IMR-90 (cell line): ENCODE results near the gene DYNAP. TPM values are rescaled to one million over a fixed set of nuclear protein-coding genes. Genes with fewer than 3 reads are reported as not detected.

ENCODE experiments used
- ATAC-seq: fragments of 200-7000 bp; cut with Tn5 transposase; 2 replicates; pipeline ENCODE4 v1.9.1; 2020; ENCODE audit warnings: low read depth, mild to moderate bottlenecking, moderate library complexity
- BruUV-seq: library from RNA; stranded (reverse); fragments of 400-500 nt; replicated peaks from 2 replicates; lab custom pipeline; 2021; lab: Mats Ljungman, UMichigan
- CTCF ChIA-PET: fragments of 300-600 bp; formaldehyde crosslinking; extraction: SDS; loops from one replicate; lab custom pipeline; 2021; ENCODE audit warnings: antibody characterized with exemption; lab: Yijun Ruan, JAX
- POLR2A ChIA-PET: fragments of 300-600 bp; sonication (Branson Sonifier 250); formaldehyde crosslinking; loops from one replicate; lab custom pipeline; 2022; ENCODE audit warnings: antibody characterized with exemption; ENCODE audit not compliant: unreplicated experiment; lab: Charles Lee
- DNase-seq: peaks from one replicate; pipeline ENCODE4 v3.0.0; 2013
- H2AFZ ChIP-seq: replicated peaks from 2 replicates; pipeline ENCODE3; 2013; ENCODE audit warnings: low read length, mild to moderate bottlenecking; ENCODE audit not compliant: poor library complexity
- H2AK5ac ChIP-seq: 2 replicates; pipeline ENCODE4 v1.6.1; 2013; ENCODE audit warnings: low read depth, low read length, inconsistent platforms
- H2AK9ac ChIP-seq: replicated peaks from 2 replicates; pipeline ENCODE3; 2013; ENCODE audit warnings: mild to moderate bottlenecking, low read depth, low read length, moderate library complexity; ENCODE audit not compliant: poor library complexity
- H2BK120ac ChIP-seq: 2 replicates; pipeline ENCODE4 v1.6.1; 2013; ENCODE audit warnings: low read depth, low read length, inconsistent platforms
- H2BK15ac ChIP-seq: 3 replicates; pipeline ENCODE4 v1.6.1; 2013; ENCODE audit warnings: low read depth, low read length, inconsistent platforms
- H2BK20ac ChIP-seq: 2 replicates; pipeline ENCODE4 v1.6.1; 2013; ENCODE audit warnings: low read depth, mild to moderate bottlenecking, inconsistent platforms, low read length, moderate library complexity
- H2BK5ac ChIP-seq: 2 replicates; pipeline ENCODE4 v1.6.1; 2013; ENCODE audit warnings: mild to moderate bottlenecking, low read depth, low read length, inconsistent platforms; ENCODE audit not compliant: poor library complexity, severe bottlenecking
- H3K14ac ChIP-seq: replicated peaks from 2 replicates; pipeline ENCODE4 v1.6.1; 2013; ENCODE audit warnings: low read depth, low read length, inconsistent platforms
- H3K18ac ChIP-seq: 2 replicates; pipeline ENCODE4 v1.6.1; 2013; ENCODE audit warnings: low read depth, low read length, control low read depth
- H3K23ac ChIP-seq: 2 replicates; pipeline ENCODE4 v1.6.1; 2013; ENCODE audit warnings: low read depth, low read length, inconsistent platforms
- H3K27ac ChIP-seq: 2 replicates; pipeline ENCODE4 v1.5.1; 2013; ENCODE audit warnings: mild to moderate bottlenecking, control low read depth, low read length; ENCODE audit not compliant: insufficient read depth
- H3K27me3 ChIP-seq: 2 replicates; pipeline ENCODE4 v1.6.1; 2013; ENCODE audit warnings: low read length; ENCODE audit not compliant: control insufficient read depth, insufficient read depth
- H3K36me3 ChIP-seq: 2 replicates; pipeline ENCODE4 v1.6.1; 2013; ENCODE audit warnings: low read length, mixed read lengths; ENCODE audit not compliant: control insufficient read depth, insufficient read depth
- H3K4ac ChIP-seq: 2 replicates; pipeline ENCODE4 v1.6.1; 2013; ENCODE audit warnings: low read depth, low read length, inconsistent platforms
- H3K4me1 ChIP-seq: 2 replicates; pipeline ENCODE4 v1.6.1; 2013; ENCODE audit warnings: low read length, mixed read lengths; ENCODE audit not compliant: control insufficient read depth, insufficient read depth
- H3K4me2 ChIP-seq: 2 replicates; pipeline ENCODE4 v1.6.1; 2013; ENCODE audit warnings: low read depth, mild to moderate bottlenecking, control low read depth, low read length, moderate library complexity
- H3K4me3 ChIP-seq: 2 replicates; pipeline ENCODE4 v1.5.1; 2013; ENCODE audit warnings: low read depth, mild to moderate bottlenecking, control low read depth, low read length, moderate library complexity; ENCODE audit not compliant: insufficient read depth
- H3K56ac ChIP-seq: 2 replicates; pipeline ENCODE4 v1.6.1; 2013; ENCODE audit warnings: low read length, inconsistent platforms; ENCODE audit not compliant: insufficient read depth; ENCODE audit errors: extremely low read depth
- H3K79me1 ChIP-seq, 2 experiments: 2 replicates each; pipeline ENCODE4 v1.6.1; 2013; ENCODE audit warnings: low read length in 2 of 2, inconsistent platforms in 1 of 2, low read depth in 1 of 2
- H3K9ac ChIP-seq: 2 replicates; pipeline ENCODE4 v1.6.1; 2013; ENCODE audit warnings: low read depth, low read length, control low read depth
- H3K9me1 ChIP-seq: 2 replicates; pipeline ENCODE4 v1.6.1; 2013; ENCODE audit warnings: low read length, inconsistent platforms; ENCODE audit not compliant: insufficient read depth
- H3K9me3 ChIP-seq: 2 replicates; pipeline ENCODE4 v1.6.1; 2013; ENCODE audit warnings: low read length; ENCODE audit not compliant: control insufficient read depth, insufficient read depth
- H4K20me1 ChIP-seq: 2 replicates; pipeline ENCODE4 v1.6.1; 2013; ENCODE audit warnings: low read length, inconsistent platforms; ENCODE audit not compliant: insufficient read depth
- H4K5ac ChIP-seq: 2 replicates; pipeline ENCODE4 v1.6.1; 2013; ENCODE audit warnings: mild to moderate bottlenecking, low read depth, low read length, control low read depth
- H4K8ac ChIP-seq, 2 experiments: 2 replicates each; pipeline ENCODE4 v1.6.1; 2013; ENCODE audit warnings: low read depth in 2 of 2, low read length in 2 of 2, control low read depth in 1 of 2, inconsistent platforms in 1 of 2
- H4K91ac ChIP-seq: 2 replicates; pipeline ENCODE4 v1.6.1; 2013; ENCODE audit warnings: low read depth, low read length, inconsistent platforms; ENCODE audit not compliant: insufficient read depth
- BHLHE40 ChIP-seq: fragments of 150-350 bp; IDR thresholded peaks from 2 replicates; pipeline ENCODE4 v1.6.1; 2016; ENCODE audit warnings: mild to moderate bottlenecking, low read depth, low read length
- CEBPB ChIP-seq: IDR thresholded peaks from 2 replicates; pipeline ENCODE4 v1.6.1; 2012; ENCODE audit warnings: low read depth, low read length, improper control_type of control experiment
- CHD1 ChIP-seq: IDR thresholded peaks from 2 replicates; pipeline ENCODE4 v1.6.1; 2012; ENCODE audit warnings: low read depth, low read length, improper control_type of control experiment
- FOS ChIP-seq: fragments of 150-350 bp; IDR thresholded peaks from 2 replicates; pipeline ENCODE4 v1.6.1; 2016; ENCODE audit warnings: low read depth, low read length
- MAFK ChIP-seq: IDR thresholded peaks from 2 replicates; pipeline ENCODE4 v1.6.1; 2012; ENCODE audit warnings: low read depth, low read length, improper control_type of control experiment
- MAZ ChIP-seq: IDR thresholded peaks from 2 replicates; pipeline ENCODE4 v1.6.1; 2012; ENCODE audit warnings: low read depth, mild to moderate bottlenecking, low read length, improper control_type of control experiment, moderate library complexity, borderline replicate concordance
- MXI1 ChIP-seq: IDR thresholded peaks from 2 replicates; pipeline ENCODE4 v1.6.1; 2012; ENCODE audit warnings: low read depth, mild to moderate bottlenecking, low read length, moderate library complexity, borderline replicate concordance
- NFE2L2 ChIP-seq: fragments of 150-350 bp; IDR thresholded peaks from 2 replicates; pipeline ENCODE4 v1.6.1; 2016; ENCODE audit warnings: low read depth, mild to moderate bottlenecking, low read length
- POLR2A ChIP-seq: IDR thresholded peaks from 2 replicates; pipeline ENCODE4 v1.6.1; 2012; ENCODE audit warnings: mild to moderate bottlenecking, low read depth, low read length
- RAD21 ChIP-seq: IDR thresholded peaks from 2 replicates; pipeline ENCODE4 v1.6.1; 2012; ENCODE audit warnings: low read length, improper control_type of control experiment
- RCOR1 ChIP-seq: IDR thresholded peaks from 2 replicates; pipeline ENCODE4 v1.6.1; 2012; ENCODE audit warnings: mild to moderate bottlenecking, low read length, improper control_type of control experiment; ENCODE audit not compliant: insufficient replicate concordance
- RFX5 ChIP-seq: IDR thresholded peaks from 2 replicates; pipeline ENCODE4 v1.8.0; 2012; ENCODE audit warnings: low read depth, mild to moderate bottlenecking, low read length, moderate library complexity
- SMC3 ChIP-seq: fragments of 150-350 bp; IDR thresholded peaks from 2 replicates; pipeline ENCODE4 v1.6.1; 2016; ENCODE audit warnings: low read depth, mild to moderate bottlenecking, antibody characterized with exemption, low read length, moderate library complexity
- WGBS, 2 experiments: methylation state at CpG; one replicate each; pipeline versions ENCODE4 v1.1.5 to v1.1.7; 2013; ENCODE audit warnings: missing lambda C conversion rate in 2 of 2; ENCODE audit not compliant: insufficient read length in 1 of 2; ENCODE audit errors: extremely low coverage in 2 of 2; 5-methylcytosine and 5-hydroxymethylcytosine counted together
- dilution Hi-C: fragments of 300-500 bp; cut with HindIII; formaldehyde crosslinking; loops from one replicate; pipeline ENCODE4 v1.14.3; 2018; ENCODE audit warnings: low sequenced_read_pairs; ENCODE audit not compliant: unreplicated experiment
- in situ Hi-C: fragments of 300-500 bp; cut with MboI; formaldehyde crosslinking; loops from 3 replicates; pipeline ENCODE4 v1.14.3; 2019; ENCODE audit warnings: low sequenced_read_pairs, inconsistent platforms, mixed read lengths
- intact Hi-C: fragments of 100-400 bp; cut with micrococcal nuclease; formaldehyde crosslinking; loops from 2 replicates; pipeline ENCODE4 v1.10.0; 2022
- polyA plus RNA-seq, 3 experiments: library from polyadenylated mRNA; depleted of rRNA; stranded (reverse); fragments of >200 nt; gene quantifications; 2 replicates each; pipeline ENCODE4 v1.2.3, GENCODE V29; 2012; ENCODE audit warnings: low replicate concordance in 1 of 3
- total RNA-seq: library from RNA; depleted of rRNA; stranded (reverse); fragments of >200 nt; gene quantifications from 2 replicates; pipeline ENCODE4 v1.2.3, GENCODE V29; 2012
- TF ChIP-seq, protein P1 (sequence below): conservative IDR thresholded peaks from 2 replicates; pipeline ENCODE4 v1.5.1; 2012; ENCODE audit warnings: mild to moderate bottlenecking, low read depth, low read length, improper control_type of control experiment
- TF ChIP-seq, protein P2 (sequence below): fragments of 150-350 bp; IDR thresholded peaks from 2 replicates; pipeline ENCODE4 v1.6.1; 2017; ENCODE audit warnings: mild to moderate bottlenecking, antibody characterized with exemption, low read length, low read depth
- TF ChIP-seq, protein P3 (sequence below): fragments of 150-350 bp; IDR thresholded peaks from 2 replicates; pipeline ENCODE4 v1.6.1; 2016; ENCODE audit warnings: low read depth, mild to moderate bottlenecking, low read length, moderate library complexity, borderline replicate concordance

DYNAP gene
- total and polyA plus RNA-seq, 2 of the 4 experiments (the other 2 are of a cell fraction), result not detected

DNA sequence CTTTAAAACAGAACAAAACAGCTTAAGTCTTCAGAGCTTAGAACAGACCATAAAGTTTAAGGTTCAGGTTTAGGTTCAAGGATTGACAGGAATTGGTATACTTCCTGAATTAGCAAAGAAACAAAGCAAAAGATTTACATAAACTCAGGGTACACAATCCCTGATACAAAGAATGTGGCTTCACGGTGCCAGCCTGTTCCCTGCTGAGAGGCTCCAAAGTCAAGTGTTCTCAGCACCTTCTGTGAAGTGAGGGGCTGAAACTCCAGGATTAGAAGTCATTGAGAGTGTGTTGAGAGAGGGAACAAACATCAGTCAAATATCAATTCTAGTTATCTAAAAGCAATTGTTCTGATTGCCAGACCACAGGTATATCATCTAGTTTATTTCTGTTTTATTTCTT is 35.7 kb downstream of the DYNAP start:
- no TSS peak for BruUV-seq
- TF ChIP-seq NFE2L2, result no peak
- no peak for TF ChIP-seq MXI1
- no peak for TF ChIP-seq FOS
- no peak for TF ChIP-seq SMC3
- TF ChIP-seq POLR2A, result no peak
- TF ChIP-seq RCOR1, result no peak
- TF ChIP-seq RAD21, result no peak
- TF ChIP-seq, protein P1, sequence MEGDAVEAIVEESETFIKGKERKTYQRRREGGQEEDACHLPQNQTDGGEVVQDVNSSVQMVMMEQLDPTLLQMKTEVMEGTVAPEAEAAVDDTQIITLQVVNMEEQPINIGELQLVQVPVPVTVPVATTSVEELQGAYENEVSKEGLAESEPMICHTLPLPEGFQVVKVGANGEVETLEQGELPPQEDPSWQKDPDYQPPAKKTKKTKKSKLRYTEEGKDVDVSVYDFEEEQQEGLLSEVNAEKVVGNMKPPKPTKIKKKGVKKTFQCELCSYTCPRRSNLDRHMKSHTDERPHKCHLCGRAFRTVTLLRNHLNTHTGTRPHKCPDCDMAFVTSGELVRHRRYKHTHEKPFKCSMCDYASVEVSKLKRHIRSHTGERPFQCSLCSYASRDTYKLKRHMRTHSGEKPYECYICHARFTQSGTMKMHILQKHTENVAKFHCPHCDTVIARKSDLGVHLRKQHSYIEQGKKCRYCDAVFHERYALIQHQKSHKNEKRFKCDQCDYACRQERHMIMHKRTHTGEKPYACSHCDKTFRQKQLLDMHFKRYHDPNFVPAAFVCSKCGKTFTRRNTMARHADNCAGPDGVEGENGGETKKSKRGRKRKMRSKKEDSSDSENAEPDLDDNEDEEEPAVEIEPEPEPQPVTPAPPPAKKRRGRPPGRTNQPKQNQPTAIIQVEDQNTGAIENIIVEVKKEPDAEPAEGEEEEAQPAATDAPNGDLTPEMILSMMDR, result no peak
- TF ChIP-seq, protein P2, sequence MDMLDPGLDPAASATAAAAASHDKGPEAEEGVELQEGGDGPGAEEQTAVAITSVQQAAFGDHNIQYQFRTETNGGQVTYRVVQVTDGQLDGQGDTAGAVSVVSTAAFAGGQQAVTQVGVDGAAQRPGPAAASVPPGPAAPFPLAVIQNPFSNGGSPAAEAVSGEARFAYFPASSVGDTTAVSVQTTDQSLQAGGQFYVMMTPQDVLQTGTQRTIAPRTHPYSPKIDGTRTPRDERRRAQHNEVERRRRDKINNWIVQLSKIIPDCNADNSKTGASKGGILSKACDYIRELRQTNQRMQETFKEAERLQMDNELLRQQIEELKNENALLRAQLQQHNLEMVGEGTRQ, result no peak
- no peak for TF ChIP-seq BHLHE40
- TF ChIP-seq, protein P3, sequence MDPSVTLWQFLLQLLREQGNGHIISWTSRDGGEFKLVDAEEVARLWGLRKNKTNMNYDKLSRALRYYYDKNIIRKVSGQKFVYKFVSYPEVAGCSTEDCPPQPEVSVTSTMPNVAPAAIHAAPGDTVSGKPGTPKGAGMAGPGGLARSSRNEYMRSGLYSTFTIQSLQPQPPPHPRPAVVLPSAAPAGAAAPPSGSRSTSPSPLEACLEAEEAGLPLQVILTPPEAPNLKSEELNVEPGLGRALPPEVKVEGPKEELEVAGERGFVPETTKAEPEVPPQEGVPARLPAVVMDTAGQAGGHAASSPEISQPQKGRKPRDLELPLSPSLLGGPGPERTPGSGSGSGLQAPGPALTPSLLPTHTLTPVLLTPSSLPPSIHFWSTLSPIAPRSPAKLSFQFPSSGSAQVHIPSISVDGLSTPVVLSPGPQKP, result no peak
- TF ChIP-seq MAZ, result no peak
- no peak for TF ChIP-seq MAFK
- TF ChIP-seq CHD1, result no peak
- no peak for TF ChIP-seq RFX5
- no peak for TF ChIP-seq CEBPB
- H4K5ac ChIP-seq, result no peak overlapping the region
- H3K4me1 ChIP-seq, result no peaks in the 10 kb centered on the region
- ATAC-seq, result no peak
- no peak for DNase-seq
- H3K36me3 ChIP-seq, result no peaks in the 10 kb centered on the region
- CTCF ChIA-PET, result no interaction called here
- no peak overlapping the region for H2BK20ac ChIP-seq
- WGBS, 2 experiments, result no CpG with 5 or more reads among the region's 1 CpG
- no peak overlapping the region for H3K27ac ChIP-seq
- no peaks in the 10 kb centered on the region for H3K27me3 ChIP-seq
- H3K4me2 ChIP-seq, result no peak overlapping the region
- no peak overlapping the region for H2AK5ac ChIP-seq
- H3K23ac ChIP-seq, result no peak overlapping the region
- dilution Hi-C loops (no loop called here), intact Hi-C loops (no loop called here), in situ Hi-C loops (no loop called here)
- no peak overlapping the region for H2AK9ac ChIP-seq
- no peak overlapping the region for H2AFZ ChIP-seq
- no peak overlapping the region for H3K18ac ChIP-seq
- H3K4ac ChIP-seq, result no peak overlapping the region
- H3K9me1 ChIP-seq, result no peaks in the 10 kb centered on the region
- no peak overlapping the region for H3K4me3 ChIP-seq
- no peak overlapping the region for H3K9ac ChIP-seq
- H3K14ac ChIP-seq, result no peak overlapping the region
- H2BK15ac ChIP-seq, result no peak overlapping the region
- H4K91ac ChIP-seq, result no peak overlapping the region
- no peak overlapping the region for H4K8ac ChIP-seq
- no peak overlapping the region for H3K56ac ChIP-seq
- H3K79me1 ChIP-seq, result no peaks in the 10 kb centered on the region
- H3K9me3 ChIP-seq, result no peaks in the 10 kb centered on the region
- H4K20me1 ChIP-seq, result no peaks in the 10 kb centered on the region
- H2BK120ac ChIP-seq, result no peak overlapping the region
- no peak overlapping the region for H2BK5ac ChIP-seq
- POLR2A ChIA-PET, result no interaction called here
